H1 (cell line): Measurements from ENCODE around the gene YEATS2. TPM values are rescaled to one million over a fixed set of nuclear protein-coding genes. Genes with fewer than 3 reads are reported as not detected.

ENCODE experiments used
- BACH1 ChIP-seq: IDR thresholded peaks from 2 replicates; pipeline ENCODE4 v1.6.1; 2012; ENCODE audit warnings: low read length, improper control_type of control experiment
- KDM1A ChIP-seq: fragments of 200-600, 300-600 bp; sonication (generic); IDR thresholded peaks from 2 replicates; pipeline ENCODE4 v1.7.1; 2016; ENCODE audit warnings: mild to moderate bottlenecking, low read length, borderline replicate concordance
- RNF2 ChIP-seq: fragments of 200-900, 300-1000 bp; sonication (generic); IDR thresholded peaks from 2 replicates; pipeline ENCODE4 v1.7.1; 2016; ENCODE audit warnings: borderline replicate concordance, low read depth, mild to moderate bottlenecking, antibody characterized with exemption, low read length; ENCODE audit not compliant: poor library complexity, severe bottlenecking; ENCODE audit errors: missing control alignments
- SUZ12 ChIP-seq: fragments of 200-600 bp; sonication (generic); IDR thresholded peaks from 2 replicates; pipeline ENCODE4 v1.6.1; 2012; ENCODE audit warnings: mild to moderate bottlenecking, inconsistent platforms, low read length, moderate library complexity, mixed read lengths
- polyA plus RNA-seq, 7 experiments: library from polyadenylated mRNA; depleted of rRNA in 3 of 7; stranded (reverse) in 5 of 7; unstranded in 2 of 7; fragments of >200 nt in 5 of 7; fragments of 200-250 nt in 2 of 7; gene quantifications; 1 replicate in 5 of 7; 2 replicates in 1 of 7; 4 replicates in 1 of 7; pipeline versions ENCODE4 v1.2.1 to v1.2.3, GENCODE V29; 2011 to 2013; ENCODE audit warnings: missing spikeins in 2 of 7, mixed read lengths in 2 of 7
- total RNA-seq: library from RNA; stranded (reverse); fragmentation: NEBNext Ultra II Directional; extraction: Animal tissue kit (Norgen Biotek cat#: 25700); gene quantifications from 2 replicates; pipeline ENCODE4 v1.2.1, GENCODE V29; 2021

Gene YEATS2
- total and polyA plus RNA-seq, 2 of the 8 experiments (the other 6 are each of a cell fraction or from before 2014, with no cell fraction given) = 35.3 to 53.7 TPM

GRCh38 chr3:183828538-183828870 is 130.9 kb downstream of the YEATS2 start (continued):
- TF ChIP-seq SUZ12 (no peak), RNF2 (no peak), KDM1A (no peak), BACH1 (no peak)
- TF ChIP-seq, all 59 proteins: peak for 0
